GM23338 (cell line): ENCODE data around the gene IQCE.

Experiments used
- EZH2 ChIP-seq: fragments of 200-600 bp; sonication (generic); IDR thresholded peaks from one replicate; pipeline ENCODE4 v1.8.0; 2017; ENCODE audit warnings: antibody characterized with exemption, mild to moderate bottlenecking, low read depth; ENCODE audit not compliant: unreplicated experiment
- EZH2phosphoT487 ChIP-seq: fragments of 200-600 bp; sonication (generic); IDR thresholded peaks from one replicate; pipeline ENCODE4 v1.8.1; 2018; ENCODE audit warnings: antibody characterized with exemption; ENCODE audit not compliant: unreplicated experiment
- POLR2AphosphoS5 ChIP-seq: IDR thresholded peaks from 2 replicates; pipeline ENCODE4 v1.6.1; 2016; ENCODE audit warnings: antibody characterized with exemption, low read depth
- ZNF331 ChIP-seq: fragments of 250-450 bp; sonication (Bioruptor Pico); IDR thresholded peaks from 2 replicates; pipeline ENCODE4 v1.5.0; 2020; ENCODE audit warnings: low read depth, mild to moderate bottlenecking, moderate library complexity
- TF ChIP-seq, protein P1 (sequence below), 2 experiments: fragments of 200-600 bp in 1 of 2; sonication (generic) in 1 of 2; conservative IDR thresholded peaks; 2 replicates each; pipeline versions ENCODE4 v1.5.1 to v1.6.1; 2016 to 2017; ENCODE audit warnings: antibody characterized with exemption in 2 of 2, low read depth in 2 of 2, mild to moderate bottlenecking in 2 of 2, moderate library complexity in 1 of 2

DNA sequence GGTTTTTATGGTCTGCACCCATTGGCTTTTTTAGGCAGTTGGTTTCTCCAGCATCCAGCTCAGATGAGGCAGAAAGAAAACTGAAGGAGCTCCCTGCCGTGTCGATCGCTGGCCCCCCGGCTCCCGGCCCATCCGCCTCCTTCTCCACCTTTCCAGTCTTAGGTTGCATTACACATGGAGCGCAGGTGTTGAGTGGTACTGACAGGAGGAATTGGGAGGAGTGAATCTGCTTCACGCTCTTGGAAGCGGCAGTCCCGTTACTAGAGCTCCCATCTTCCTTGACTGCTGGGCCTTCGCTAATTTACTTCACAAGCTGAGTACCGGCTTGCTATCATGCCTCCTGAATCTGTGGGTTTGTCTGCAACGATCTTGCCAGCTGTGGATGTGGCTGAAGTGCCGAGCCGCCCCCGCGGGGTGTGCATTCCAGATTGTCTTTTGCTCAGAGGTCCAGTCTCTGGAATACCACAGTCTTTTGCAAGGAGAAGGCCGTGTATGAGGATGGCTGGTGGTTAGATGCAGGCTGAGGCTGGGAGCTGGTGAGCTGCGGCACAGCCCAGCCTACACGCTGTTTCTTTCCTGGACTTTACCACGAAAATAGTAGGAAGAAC, 17.1 kb downstream of the IQCE start:
- TF ChIP-seq, protein P1, sequence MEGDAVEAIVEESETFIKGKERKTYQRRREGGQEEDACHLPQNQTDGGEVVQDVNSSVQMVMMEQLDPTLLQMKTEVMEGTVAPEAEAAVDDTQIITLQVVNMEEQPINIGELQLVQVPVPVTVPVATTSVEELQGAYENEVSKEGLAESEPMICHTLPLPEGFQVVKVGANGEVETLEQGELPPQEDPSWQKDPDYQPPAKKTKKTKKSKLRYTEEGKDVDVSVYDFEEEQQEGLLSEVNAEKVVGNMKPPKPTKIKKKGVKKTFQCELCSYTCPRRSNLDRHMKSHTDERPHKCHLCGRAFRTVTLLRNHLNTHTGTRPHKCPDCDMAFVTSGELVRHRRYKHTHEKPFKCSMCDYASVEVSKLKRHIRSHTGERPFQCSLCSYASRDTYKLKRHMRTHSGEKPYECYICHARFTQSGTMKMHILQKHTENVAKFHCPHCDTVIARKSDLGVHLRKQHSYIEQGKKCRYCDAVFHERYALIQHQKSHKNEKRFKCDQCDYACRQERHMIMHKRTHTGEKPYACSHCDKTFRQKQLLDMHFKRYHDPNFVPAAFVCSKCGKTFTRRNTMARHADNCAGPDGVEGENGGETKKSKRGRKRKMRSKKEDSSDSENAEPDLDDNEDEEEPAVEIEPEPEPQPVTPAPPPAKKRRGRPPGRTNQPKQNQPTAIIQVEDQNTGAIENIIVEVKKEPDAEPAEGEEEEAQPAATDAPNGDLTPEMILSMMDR (conservative IDR thresholded peaks at IDR 0.05; ENCODE audit: low read depth in 2 of 2): no peak
- no peak for TF ChIP-seq POLR2AphosphoS5
- no peak for TF ChIP-seq EZH2
- no peak for TF ChIP-seq ZNF331
- TF ChIP-seq EZH2phosphoT487: no peak
